Activated naive CD4-positive, alpha-beta T cell treated with anti-CD3 and anti-CD28 coated beads, Interleukin-2, amount 50 U/mL, for 72 hours (primary cell): ENCODE measurements around the gene SLIT3. TPM values are rescaled to one million over a fixed set of nuclear protein-coding genes. Genes with fewer than 3 reads are reported as not detected.
A peak's percentile ranks its signal among the peaks of the same experiment; 100 is the strongest.
"Not testable (repeated sequence)": the region's sequence is repeated elsewhere in the genome, so short reads cannot be mapped to it uniquely, and the experiment has no call there.

ENCODE experiments used
- ATAC-seq, 2 donors: fragments of 150-1000 bp; cut with Tn5 transposase; 2 replicates each; pipeline ENCODE4 v1.10.0; 2021; ENCODE audit warnings: mild to moderate bottlenecking in 2 of 2, moderate library complexity in 2 of 2
- DNase-seq, 2 donors: peaks; one replicate each; pipeline ENCODE4 v3.0.0; 2021 to 2022; ENCODE audit warnings: low spot score in 2 of 2
- H3K27ac Mint-ChIP-seq, 2 donors: one replicate each; pipeline ENCODE4 v1.8.0; 2022; ENCODE audit warnings: mild to moderate bottlenecking in 2 of 2, mixed read lengths in 2 of 2
- H3K36me3 Mint-ChIP-seq, 2 donors: one replicate each; pipeline ENCODE4 v1.8.0; 2022; ENCODE audit warnings: mixed read lengths in 2 of 2
- H3K9me3 Mint-ChIP-seq, 2 donors: one replicate each; pipeline ENCODE4 v1.8.0; 2022; ENCODE audit warnings: mixed read lengths in 2 of 2
- total RNA-seq, 2 donors: library from RNA; stranded (reverse); gene quantifications; one replicate each; pipeline ENCODE4 v1.2.3, GENCODE V29; 2022

Gene SLIT3
- total RNA-seq, 2 donors from 2014 or later: 1.9 to 2.0 TPM

GRCh38 chr5:168661593-168662485, 639.1 kb downstream of the SLIT3 start:
- ATAC-seq (no peak), DNase-seq (no peak)
- Mint-ChIP-seq H3K27ac (no peak overlapping the region), H3K9me3 (no peaks in the 10 kb centered on the region), H3K36me3 (no peaks in the 10 kb centered on the region)

GRCh38 chr5:168660691-168661090, 640.2 kb downstream of the SLIT3 start:
- Mint-ChIP-seq H3K9me3 (no peaks in the 10 kb centered on the region), H3K27ac (no peak overlapping the region)
- no peak for ATAC-seq

GRCh38 chr5:168659286-168659847, 641.6 kb downstream of the SLIT3 start:
- no peak for ATAC-seq
- DNase-seq: no peak
- no peak overlapping the region for H3K27ac Mint-ChIP-seq
- H3K36me3 Mint-ChIP-seq: no peaks in the 10 kb centered on the region
- H3K9me3 Mint-ChIP-seq: no peaks in the 10 kb centered on the region

More at GRCh38 chr5:168660691-168661090, 640.2 kb downstream of the SLIT3 start:
- no peaks in the 10 kb centered on the region for H3K36me3 Mint-ChIP-seq
- DNase-seq: no peak

- DNase-seq (no peak), ATAC-seq (no peak)
- H3K9me3 Mint-ChIP-seq: no peaks in the 10 kb centered on the region
- H3K36me3 Mint-ChIP-seq: no peaks in the 10 kb centered on the region
- no peak overlapping the region for H3K27ac Mint-ChIP-seq
These were observed 642.5 kb downstream of the SLIT3 start for GRCh38 chr5:168658394-168658793.

GRCh38 chr5:168656633-168657032, 644.3 kb downstream of the SLIT3 start:
- no peak overlapping the region for H3K27ac Mint-ChIP-seq
- no peak for DNase-seq

GRCh38 chr5:168655316-168655715, 645.6 kb downstream of the SLIT3 start:
- Mint-ChIP-seq H3K36me3 (no peaks in the 10 kb centered on the region), H3K9me3 (no peaks in the 10 kb centered on the region), H3K27ac (no peak overlapping the region)
- ATAC-seq (no peak), DNase-seq (no peak)

More at GRCh38 chr5:168656633-168657032, 644.3 kb downstream of the SLIT3 start:
- ATAC-seq: no peak
- H3K9me3 Mint-ChIP-seq: no peaks in the 10 kb centered on the region
- no peaks in the 10 kb centered on the region for H3K36me3 Mint-ChIP-seq

GRCh38 chr5:168654211-168654721, 646.7 kb downstream of the SLIT3 start:
- H3K9me3 Mint-ChIP-seq: peaks cover 0 to 2% of the 10 kb centered on the region in 2 donors
- H3K36me3 Mint-ChIP-seq: no peaks in the 10 kb centered on the region
- no peak for ATAC-seq
- no peak overlapping the region for H3K27ac Mint-ChIP-seq
- no peak for DNase-seq

- H3K9me3 Mint-ChIP-seq: peaks cover 0 to 4% of the 10 kb centered on the region in 2 donors
- ATAC-seq (no peak), DNase-seq (no peak)
- no peak overlapping the region for H3K27ac Mint-ChIP-seq
- H3K36me3 Mint-ChIP-seq: no peaks in the 10 kb centered on the region
These were observed 647.3 kb downstream of the SLIT3 start for GRCh38 chr5:168653626-168654025.

- Mint-ChIP-seq H3K9me3 (peaks cover 0 to 4% of the 10 kb centered on the region in 2 donors), H3K27ac (no peak overlapping the region), H3K36me3 (no peaks in the 10 kb centered on the region)
- no peak for ATAC-seq
- DNase-seq: no peak
These were observed 649.3 kb downstream of the SLIT3 start for GRCh38 chr5:168651648-168652047.

GRCh38 chr5:168649306-168649705, 651.6 kb downstream of the SLIT3 start:
- peaks cover 4% of the 10 kb centered on the region in 2 donors for H3K9me3 Mint-ChIP-seq
- peaks cover 6% of the 10 kb centered on the region in 2 donors for H3K36me3 Mint-ChIP-seq
- no peak for DNase-seq
- peak overlapping the region in 1 of 2 donors; percentile 41 for H3K27ac Mint-ChIP-seq
- peak in 1 of 2 donors; percentile 41 for ATAC-seq

GRCh38 chr5:168648576-168648975, 652.4 kb downstream of the SLIT3 start:
- peaks cover 6% of the 10 kb centered on the region in 2 donors for H3K36me3 Mint-ChIP-seq
- DNase-seq: no peak
- no peak for ATAC-seq
- H3K27ac Mint-ChIP-seq: no peak overlapping the region
- peaks cover 4% of the 10 kb centered on the region in 2 donors for H3K9me3 Mint-ChIP-seq

GRCh38 chr5:168648016-168648415, 652.9 kb downstream of the SLIT3 start:
- Mint-ChIP-seq H3K36me3 (peaks cover 6% of the 10 kb centered on the region in 2 donors), H3K9me3 (peaks cover 4% of the 10 kb centered on the region in 2 donors), H3K27ac (no peak overlapping the region)
- DNase-seq (no peak), ATAC-seq (no peak)

- Mint-ChIP-seq H3K27ac (no peak overlapping the region), H3K36me3 (peaks cover 6 to 7% of the 10 kb centered on the region in 2 donors), H3K9me3 (peaks cover 5 to 6% of the 10 kb centered on the region in 2 donors)
- ATAC-seq (no peak), DNase-seq (no peak)
These were observed 653.9 kb downstream of the SLIT3 start for GRCh38 chr5:168647083-168647482.

- H3K27ac Mint-ChIP-seq: no peak overlapping the region
- no peak for ATAC-seq
- peaks cover 6 to 9% of the 10 kb centered on the region in 2 donors for H3K36me3 Mint-ChIP-seq
- H3K9me3 Mint-ChIP-seq: peaks cover 8% of the 10 kb centered on the region in 2 donors
- no peak for DNase-seq
These were observed 654.6 kb downstream of the SLIT3 start for GRCh38 chr5:168646335-168646734.

- ATAC-seq (no peak), DNase-seq (no peak)
- H3K9me3 Mint-ChIP-seq: peaks cover 8% of the 10 kb centered on the region in 2 donors
These were observed 655.7 kb downstream of the SLIT3 start for GRCh38 chr5:168645195-168645594.

GRCh38 chr5:168642019-168642418, 658.9 kb downstream of the SLIT3 start:
- H3K36me3 Mint-ChIP-seq: peaks cover 6 to 9% of the 10 kb centered on the region in 2 donors
- no peak for ATAC-seq

More at GRCh38 chr5:168645195-168645594, 655.7 kb downstream of the SLIT3 start:
- Mint-ChIP-seq H3K27ac (no peak overlapping the region), H3K36me3 (peaks cover 6 to 9% of the 10 kb centered on the region in 2 donors)

GRCh38 chr5:168638846-168639245, 662.1 kb downstream of the SLIT3 start:
- not testable (repeated sequence) for DNase-seq, H3K36me3 Mint-ChIP-seq, H3K9me3 Mint-ChIP-seq, H3K27ac Mint-ChIP-seq, ATAC-seq

More at GRCh38 chr5:168642019-168642418, 658.9 kb downstream of the SLIT3 start:
- H3K9me3 Mint-ChIP-seq: peaks cover 4 to 8% of the 10 kb centered on the region in 2 donors
- DNase-seq: no peak
- H3K27ac Mint-ChIP-seq: no peak overlapping the region
